ENCODE data around the gene PAK3. TPM values are rescaled to one million over a fixed set of nuclear protein-coding genes. Genes with fewer than 3 reads are reported as not detected.

PAK3 gene
- total and polyA plus RNA-seq, 2 of the 8 experiments (the other 6 are each of a cell fraction or from before 2014, with no cell fraction given): 0.80 to 7.2 TPM

DNA sequence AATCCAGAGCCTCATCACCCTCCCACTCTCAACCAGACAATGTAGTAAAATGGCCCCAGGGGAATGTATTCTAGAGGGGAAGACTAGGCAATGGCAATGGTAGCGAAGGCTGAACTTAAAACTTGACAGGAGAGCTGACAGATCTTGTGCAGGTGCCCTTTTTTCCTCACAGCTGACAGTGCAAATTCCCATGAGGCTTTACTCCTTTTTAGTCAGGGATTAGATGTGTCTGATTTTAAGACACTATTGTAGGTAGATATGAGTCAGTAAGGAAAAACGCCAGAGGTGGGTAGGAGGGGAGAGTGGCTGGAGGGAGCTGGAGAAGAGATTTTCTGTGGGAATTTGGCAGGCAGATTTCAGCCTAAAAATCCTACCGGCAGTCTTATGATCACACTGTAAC, 163.6 kb downstream of the PAK3 start:
- no peak overlapping the region for H2BK120ac ChIP-seq (replicated peaks; ENCODE audit: low read depth, low read length)
- H3K4me3 ChIP-seq (ENCODE audit: extremely low read depth in 1 of 4, insufficient read depth in 2 of 4, low read depth in 3 of 4, low read length in 4 of 4): no peak overlapping the region
- no peak overlapping the region for H3K56ac ChIP-seq (replicated peaks; ENCODE audit: insufficient read length, low read depth, low read length)
- no peak overlapping the region for H3K4ac ChIP-seq (replicated peaks; ENCODE audit: insufficient read length, low read depth, low read length)
- H4K20me1 ChIP-seq (replicated peaks in 1 of 2; ENCODE audit: control insufficient read depth in 1 of 2, insufficient read depth in 2 of 2, low read length in 2 of 2): no peaks in the 10 kb centered on the region
- ChIA-PET CTCF (ENCODE audit: partially characterized antibody) (interaction anchor here (0.6 to 4.4 kb wide), 3 partner anchors 15 to 188 kb away, joined by 4 to 15 read pairs (median 5); no protein-coding TSS in a partner anchor), POLR2A (ENCODE audit: partially characterized antibody) (no interaction called here)
- H3K27me3 ChIP-seq (replicated peaks in 1 of 4; ENCODE audit: control insufficient read depth in 3 of 4, extremely low read depth in 1 of 4, insufficient read depth in 3 of 4, low read length in 3 of 4): no peaks in the 10 kb centered on the region
- H3K4me2 ChIP-seq (ENCODE audit: insufficient read depth in 1 of 2, low read depth in 2 of 2, low read length in 2 of 2): no peak overlapping the region
- WGBS, 2 experiments (ENCODE audit: extremely low coverage in 1 of 2, insufficient coverage in 1 of 2, insufficient read length in 1 of 2, insufficient replicate concordance in 2 of 2, low coverage in 1 of 2, low lambda C conversion rate in 2 of 2, missing lambda C conversion rate in 1 of 2): 73% methylated on average over 3 of the region's 3 CpGs; no CpG with 5 or more reads in 1 of the 2 experiments
- H3K9me3 ChIP-seq (ENCODE audit: insufficient read depth in 2 of 2, low read depth in 1 of 2, low read length in 1 of 2): no peaks in the 10 kb centered on the region
- H2BK5ac ChIP-seq (ENCODE audit: low read depth, low read length): no peak overlapping the region
- no peaks in the 10 kb centered on the region for H3K4me1 ChIP-seq (replicated peaks in 1 of 4; ENCODE audit: control insufficient read depth in 3 of 4, insufficient read depth in 4 of 4, low read length in 3 of 4)
- H3K36me3 ChIP-seq (ENCODE audit: control insufficient read depth in 2 of 4, insufficient read depth in 4 of 4, low read length in 3 of 4): no peaks in the 10 kb centered on the region
- no peak overlapping the region for H3K18ac ChIP-seq (ENCODE audit: extremely low read depth, low read length)
- no peak overlapping the region for H3K9ac ChIP-seq (replicated peaks in 1 of 4; ENCODE audit: extremely low read depth in 1 of 4, low read depth in 3 of 4, low read length in 3 of 4)
- H2BK12ac ChIP-seq (ENCODE audit: low read depth, low read length): no peak overlapping the region
- no peak overlapping the region for H2BK15ac ChIP-seq (ENCODE audit: low read length)
- H3K14ac ChIP-seq (ENCODE audit: insufficient read length): no peak overlapping the region
- no peak overlapping the region for H4K91ac ChIP-seq (replicated peaks; ENCODE audit: insufficient read length, low read length)
- no peaks in the 10 kb centered on the region for H3K79me2 ChIP-seq (ENCODE audit: control insufficient read depth in 1 of 2, insufficient read depth in 2 of 2, low read length in 2 of 2)
- H2AK5ac ChIP-seq (ENCODE audit: low read depth, low read length): no peak overlapping the region
- no peak overlapping the region for H2AFZ ChIP-seq (ENCODE audit: low read length)
- no peak overlapping the region for H4K8ac ChIP-seq (ENCODE audit: extremely low read depth, insufficient read depth, low read length)
- H3K27ac ChIP-seq (ENCODE audit: low read depth, low read length): no peak overlapping the region
- H3K23me2 ChIP-seq (ENCODE audit: low read depth, low read length): no peaks in the 10 kb centered on the region
- no peak overlapping the region for H4K5ac ChIP-seq (ENCODE audit: insufficient read length, low read depth, low read length)
- H2BK20ac ChIP-seq (ENCODE audit: low read length): no peak overlapping the region
- no peaks in the 10 kb centered on the region for H3K79me1 ChIP-seq (ENCODE audit: low read depth, low read length)
- H3K23ac ChIP-seq (ENCODE audit: insufficient read length): no peak overlapping the region
- FAIRE-seq: no peak
- DNase-seq (ENCODE audit: low read depth in 1 of 2, low spot score in 2 of 2): no peak
- no peak for TF ChIP-seq ZNF274 (IDR thresholded peaks at IDR 0.05; ENCODE audit: borderline replicate concordance, extremely low read depth, low read length)
- TF ChIP-seq JUN (IDR thresholded peaks at IDR 0.05; ENCODE audit: low read depth, low read length): no peak
- no peak for TF ChIP-seq CBX8 (IDR thresholded peaks at IDR 0.05; ENCODE audit: borderline replicate concordance, low read depth, low read length)
- TF ChIP-seq RFX5 (IDR thresholded peaks at IDR 0.05; ENCODE audit: borderline replicate concordance, low read depth, low read length): no peak
- no peak for TF ChIP-seq CREB1 (IDR thresholded peaks at IDR 0.05)
- TF ChIP-seq RXRA (IDR thresholded peaks at IDR 0.05; ENCODE audit: insufficient read depth, low read depth, low read length): no peak
- no peak for TF ChIP-seq PHF8 (conservative IDR thresholded peaks at IDR 0.05; ENCODE audit: low read depth, low read length)
- no peak for TF ChIP-seq TAF7 (optimal IDR thresholded peaks at IDR 0.05; ENCODE audit: borderline replicate concordance, low read depth, low read length)
- no peak for TF ChIP-seq SP4 (IDR thresholded peaks at IDR 0.05; ENCODE audit: low read length)
- TF ChIP-seq SP1 (IDR thresholded peaks at IDR 0.05; ENCODE audit: low read depth, low read length): no peak
- no peak for TF ChIP-seq NRF1 (IDR thresholded peaks at IDR 0.05; ENCODE audit: low read depth, low read length)
- TF ChIP-seq POLR2AphosphoS5 (IDR thresholded peaks at IDR 0.05; ENCODE audit: low read depth, low read length): no peak
- TF ChIP-seq CEBPB (IDR thresholded peaks at IDR 0.05; ENCODE audit: low read depth, low read length): no peak
- no peak for TF ChIP-seq POU5F1 (IDR thresholded peaks at IDR 0.05; ENCODE audit: low read depth, low read length)
- TF ChIP-seq SIX5 (IDR thresholded peaks at IDR 0.05; ENCODE audit: low read depth, low read length): no peak
- no peak for TF ChIP-seq FOSL1 (IDR thresholded peaks at IDR 0.05; ENCODE audit: insufficient read depth, low read depth, low read length)
- TF ChIP-seq GTF2F1 (IDR thresholded peaks at IDR 0.05; ENCODE audit: borderline replicate concordance, low read depth, low read length): no peak
